Mucosa of rectum (tissue), 2 donors: Measurements from ENCODE around the gene FAM240A.
"Not testable (repeated sequence)": the region's sequence is repeated elsewhere in the genome, so short reads cannot be mapped to it uniquely, and the experiment has no call there.

Experiments used
- H3K27ac ChIP-seq, 2 donors: one replicate each; pipeline ENCODE4 v1.7.0; 2013; ENCODE audit warnings: inconsistent platforms in 2 of 2, low read depth in 2 of 2, low read length in 2 of 2
- H3K27me3 ChIP-seq, 2 donors: one replicate each; pipeline ENCODE4 v1.7.0; 2013; ENCODE audit warnings: low read length in 2 of 2; ENCODE audit not compliant: control insufficient read depth in 2 of 2, insufficient read depth in 2 of 2
- H3K36me3 ChIP-seq, 2 donors: one replicate each; pipeline ENCODE4 v1.7.0; 2013; ENCODE audit warnings: low read length in 2 of 2; ENCODE audit not compliant: control insufficient read depth in 2 of 2, insufficient read depth in 2 of 2
- H3K4me1 ChIP-seq, 2 donors: one replicate each; pipeline ENCODE4 v1.7.0; 2013; ENCODE audit warnings: low read length in 2 of 2, mild to moderate bottlenecking in 1 of 2; ENCODE audit not compliant: control insufficient read depth in 2 of 2, insufficient read depth in 2 of 2
- H3K4me3 ChIP-seq, 2 donors: one replicate each; pipeline ENCODE4 v1.7.0; 2013; ENCODE audit warnings: low read length in 2 of 2
- H3K9ac ChIP-seq, 2 donors: one replicate each; pipeline ENCODE4 v1.7.0; 2013; ENCODE audit warnings: low read length in 2 of 2, low read depth in 1 of 2, mild to moderate bottlenecking in 1 of 2
- H3K9me3 ChIP-seq, 2 donors: one replicate each; pipeline ENCODE4 v1.7.0; 2013; ENCODE audit warnings: low read length in 2 of 2; ENCODE audit not compliant: control insufficient read depth in 2 of 2
- donor health status: healthy.
- donor health status: Normal muscosa, but diverticular disease.

Gene FAM240A

DNA sequence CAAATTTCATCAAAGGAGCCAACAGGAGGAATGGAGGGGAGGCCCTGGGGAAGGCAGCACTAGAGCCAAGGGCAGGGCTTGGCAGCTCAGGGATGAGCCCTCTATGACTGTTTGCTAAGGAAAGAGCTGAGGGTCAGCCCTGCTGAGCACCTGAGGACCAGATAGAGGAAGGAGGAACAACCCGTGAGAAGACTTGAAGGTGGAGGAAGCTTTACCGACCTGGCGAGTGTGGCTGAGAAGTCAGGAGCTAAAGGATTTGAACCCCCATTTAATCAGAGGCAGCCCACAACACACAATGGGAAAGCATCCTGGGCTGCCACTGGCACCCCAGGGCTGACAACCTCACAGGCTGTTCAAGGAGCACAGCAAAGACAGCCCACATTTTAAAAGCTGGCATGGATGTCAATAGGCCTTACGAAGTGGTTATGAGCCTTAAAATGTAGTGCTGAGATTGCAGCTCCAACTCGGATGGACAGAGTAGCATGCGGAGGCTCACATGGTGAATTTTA is 25.5 kb upstream of the FAM240A start:
- H3K36me3 ChIP-seq: no peaks in the 10 kb centered on the region
- H3K4me1 ChIP-seq: peaks cover 9 to 17% of the 10 kb centered on the region in 2 donors
- no peaks in the 10 kb centered on the region for H3K27me3 ChIP-seq
- peak overlapping the region; percentile 40 to 66 for H3K27ac ChIP-seq
- H3K9me3 ChIP-seq: no peaks in the 10 kb centered on the region
- H3K9ac ChIP-seq: no peak overlapping the region
- H3K4me3 ChIP-seq: no peak overlapping the region

GRCh38 chr3:46587268-46587667 is 25.1 kb upstream of the FAM240A start:
- H3K36me3 ChIP-seq, H3K27me3 ChIP-seq, H3K9ac ChIP-seq, H3K4me3 ChIP-seq, H3K9me3 ChIP-seq: not testable (repeated sequence)
- H3K4me1 ChIP-seq: peaks cover 9 to 17% of the 10 kb centered on the region in 2 donors
- H3K27ac ChIP-seq: peak overlapping the region in 1 of 2 donors; percentile 40

DNA sequence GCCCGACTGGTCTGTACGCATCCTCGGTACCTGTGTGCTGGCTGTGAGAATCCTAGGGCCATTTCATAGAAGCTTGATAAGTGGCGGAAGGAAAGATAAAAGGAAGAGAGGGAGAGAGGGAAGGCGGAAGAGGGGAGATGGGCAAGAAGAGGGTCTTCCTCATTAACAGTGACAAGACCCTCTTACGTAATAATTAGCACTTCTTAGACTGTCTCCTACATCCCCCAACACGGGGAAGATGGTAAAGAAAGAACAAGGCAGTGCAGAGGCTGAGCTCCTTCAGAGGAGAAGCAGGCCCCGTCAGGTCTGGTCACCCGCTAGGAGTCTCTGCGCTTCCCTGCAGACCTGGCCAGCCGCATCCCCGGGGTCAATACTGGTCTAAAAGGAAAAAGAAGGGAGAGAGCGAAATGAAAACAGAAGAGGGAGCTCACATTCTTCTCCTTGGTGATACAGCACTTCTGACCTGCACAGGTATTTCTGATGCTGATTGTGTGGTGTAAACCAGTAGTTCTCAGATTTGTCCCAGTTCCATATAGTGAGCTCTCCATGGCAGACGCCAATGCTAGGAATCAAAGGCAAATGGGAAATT is 19.0 kb upstream of the FAM240A start:
- no peaks in the 10 kb centered on the region for H3K9me3 ChIP-seq
- no peak overlapping the region for H3K27ac ChIP-seq
- H3K4me1 ChIP-seq: no peaks in the 10 kb centered on the region
- no peaks in the 10 kb centered on the region for H3K36me3 ChIP-seq
- no peak overlapping the region for H3K4me3 ChIP-seq
- no peaks in the 10 kb centered on the region for H3K27me3 ChIP-seq
- no peak overlapping the region for H3K9ac ChIP-seq

DNA sequence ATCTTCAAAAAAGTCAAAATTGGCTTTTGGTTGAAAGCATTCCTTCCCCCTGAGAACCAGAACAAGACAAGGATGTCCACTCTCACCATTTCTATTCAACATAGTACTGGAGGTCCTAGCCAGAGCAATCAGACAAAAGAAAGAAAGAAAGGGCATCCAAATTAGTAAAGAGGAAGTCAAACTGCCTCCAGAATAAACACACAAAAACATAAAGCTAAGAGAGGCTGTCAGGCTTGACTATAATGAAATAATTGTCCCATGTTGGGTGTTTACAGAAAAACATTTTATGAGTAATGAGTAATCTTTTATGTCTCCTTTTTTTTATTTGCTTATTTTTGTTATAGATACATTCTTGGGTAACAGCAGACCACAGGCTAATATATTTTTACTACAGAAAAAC is 18.3 kb upstream of the FAM240A start:
- Histone ChIP-seq H3K27ac (no peak overlapping the region), H3K4me1 (no peaks in the 10 kb centered on the region), H3K36me3 (no peaks in the 10 kb centered on the region), H3K9ac (no peak overlapping the region), H3K9me3 (no peaks in the 10 kb centered on the region), H3K27me3 (no peaks in the 10 kb centered on the region), H3K4me3 (no peak overlapping the region)

DNA sequence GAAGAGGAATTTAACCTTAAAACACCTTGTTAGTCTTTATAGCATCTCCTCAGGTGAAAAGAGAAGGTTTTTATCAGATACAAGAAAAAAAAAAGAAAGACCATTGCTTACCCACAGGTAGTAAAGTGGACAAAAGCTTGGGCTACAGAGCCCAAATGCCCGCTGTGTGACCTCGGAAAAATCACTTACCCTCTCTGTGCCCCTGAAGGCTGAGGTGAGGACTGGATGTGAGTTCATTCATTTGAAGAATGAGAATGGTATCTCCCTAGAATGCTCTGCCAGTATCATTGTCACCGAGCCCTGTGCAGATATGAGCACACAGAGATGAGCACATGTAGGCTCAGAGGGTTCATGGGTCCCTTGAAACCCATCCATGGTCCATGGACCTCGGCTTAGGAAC is 17.6 kb upstream of the FAM240A start:
- Histone ChIP-seq H3K27me3 (no peaks in the 10 kb centered on the region), H3K36me3 (no peaks in the 10 kb centered on the region), H3K4me3 (no peak overlapping the region), H3K9ac (no peak overlapping the region), H3K27ac (no peak overlapping the region), H3K4me1 (no peaks in the 10 kb centered on the region), H3K9me3 (no peaks in the 10 kb centered on the region)

DNA sequence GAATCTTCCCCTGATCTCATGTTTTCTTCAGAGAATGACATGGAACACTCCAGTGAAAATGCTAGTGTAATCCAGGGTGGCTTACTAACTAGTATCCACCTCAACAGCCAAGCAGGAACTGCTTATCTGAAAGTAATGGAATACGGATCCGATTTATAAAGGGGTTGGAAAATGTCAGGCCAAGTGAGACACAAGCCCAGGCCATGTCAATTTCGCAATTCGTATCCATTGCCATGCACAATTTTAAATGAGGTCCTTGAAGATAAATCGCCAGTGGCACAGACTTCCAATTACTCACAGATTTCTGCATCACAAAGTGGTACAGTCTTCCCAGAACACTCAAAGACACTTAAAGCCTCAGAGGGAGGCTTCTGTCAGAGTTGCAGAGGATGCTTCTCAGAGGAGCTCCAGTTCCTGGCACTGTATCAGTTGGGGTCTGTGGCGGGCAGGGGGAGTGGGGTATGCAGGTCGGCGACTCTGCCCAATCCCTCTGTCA is 16.5 kb upstream of the FAM240A start:
- no peak overlapping the region for H3K9ac ChIP-seq
- H3K4me1 ChIP-seq: no peaks in the 10 kb centered on the region
- H3K9me3 ChIP-seq: no peaks in the 10 kb centered on the region
- no peak overlapping the region for H3K27ac ChIP-seq
- H3K27me3 ChIP-seq: no peaks in the 10 kb centered on the region
- no peak overlapping the region for H3K4me3 ChIP-seq
- no peaks in the 10 kb centered on the region for H3K36me3 ChIP-seq

- Histone ChIP-seq H3K9ac (no peak overlapping the region), H3K4me1 (no peaks in the 10 kb centered on the region), H3K4me3 (no peak overlapping the region), H3K36me3 (no peaks in the 10 kb centered on the region), H3K27me3 (no peaks in the 10 kb centered on the region), H3K27ac (no peak overlapping the region), H3K9me3 (no peaks in the 10 kb centered on the region)
These were observed 12.7 kb upstream of the FAM240A start for GRCh38 chr3:46599590-46599989.

DNA sequence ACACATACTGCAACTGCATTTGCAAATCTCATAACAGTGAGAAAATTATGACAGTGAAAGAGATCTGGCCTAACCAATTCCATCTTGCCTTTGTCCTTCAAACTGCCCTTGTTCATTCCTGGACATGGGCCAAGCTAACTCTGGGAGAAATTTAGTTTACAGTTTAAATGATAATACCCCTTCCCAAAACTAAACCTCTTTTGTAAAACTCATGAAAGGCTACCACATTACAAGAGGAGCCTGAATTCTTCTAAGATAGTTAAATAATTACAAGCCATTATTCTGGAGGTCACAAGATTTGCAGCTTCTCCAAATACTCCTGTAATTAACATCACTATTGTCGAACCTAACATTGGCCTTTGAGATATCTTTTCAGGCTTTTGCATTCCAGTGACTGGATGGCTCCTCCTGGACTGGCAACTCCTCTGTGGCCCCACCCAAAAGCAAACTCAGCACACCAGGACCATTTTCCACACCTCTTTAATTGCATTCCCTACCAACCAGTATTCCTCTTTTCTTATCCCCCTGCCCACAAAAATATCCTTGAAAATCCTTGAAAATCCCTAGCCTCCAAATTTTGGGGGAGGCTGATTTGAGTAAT is 8.8 kb upstream of the FAM240A start:
- Histone ChIP-seq H3K36me3 (no peaks in the 10 kb centered on the region), H3K4me1 (no peaks in the 10 kb centered on the region), H3K27ac (no peak overlapping the region), H3K4me3 (no peak overlapping the region), H3K9me3 (no peaks in the 10 kb centered on the region), H3K27me3 (no peaks in the 10 kb centered on the region), H3K9ac (no peak overlapping the region)

GRCh38 chr3:46604127-46604526 is 8.2 kb upstream of the FAM240A start:
- no peaks in the 10 kb centered on the region for H3K36me3 ChIP-seq
- H3K4me3 ChIP-seq: no peak overlapping the region
- no peaks in the 10 kb centered on the region for H3K27me3 ChIP-seq
- H3K27ac ChIP-seq: no peak overlapping the region
- H3K4me1 ChIP-seq: peaks cover 0 to under 1% of the 10 kb centered on the region in 2 donors
- H3K9ac ChIP-seq: no peak overlapping the region
- H3K9me3 ChIP-seq: no peaks in the 10 kb centered on the region

- Histone ChIP-seq H3K36me3 (no peaks in the 10 kb centered on the region), H3K27me3 (peaks cover 0 to 2% of the 10 kb centered on the region in 2 donors), H3K9me3 (no peaks in the 10 kb centered on the region), H3K4me1 (peaks cover 0 to 3% of the 10 kb centered on the region in 2 donors), H3K27ac (no peak overlapping the region), H3K4me3 (no peak overlapping the region), H3K9ac (no peak overlapping the region)
These were observed 4.7 kb upstream of the FAM240A start for GRCh38 chr3:46607603-46608028.
